CD4-positive, alpha-beta T cell treated with Interleukin-12 subunit alpha and Interleukin-12 subunit beta, for 1 hour (primary cell): Measurements from ENCODE around the gene ACAN.
A peak's percentile ranks its signal among the peaks of the same experiment; 100 is the strongest.
"Not testable (repeated sequence)": the region's sequence is repeated elsewhere in the genome, so short reads cannot be mapped to it uniquely, and the experiment has no call there.

Source experiments
- DNase-seq: peaks from one replicate; pipeline ENCODE4 v3.0.0-alpha.2; 2020

Gene ACAN

DNA sequence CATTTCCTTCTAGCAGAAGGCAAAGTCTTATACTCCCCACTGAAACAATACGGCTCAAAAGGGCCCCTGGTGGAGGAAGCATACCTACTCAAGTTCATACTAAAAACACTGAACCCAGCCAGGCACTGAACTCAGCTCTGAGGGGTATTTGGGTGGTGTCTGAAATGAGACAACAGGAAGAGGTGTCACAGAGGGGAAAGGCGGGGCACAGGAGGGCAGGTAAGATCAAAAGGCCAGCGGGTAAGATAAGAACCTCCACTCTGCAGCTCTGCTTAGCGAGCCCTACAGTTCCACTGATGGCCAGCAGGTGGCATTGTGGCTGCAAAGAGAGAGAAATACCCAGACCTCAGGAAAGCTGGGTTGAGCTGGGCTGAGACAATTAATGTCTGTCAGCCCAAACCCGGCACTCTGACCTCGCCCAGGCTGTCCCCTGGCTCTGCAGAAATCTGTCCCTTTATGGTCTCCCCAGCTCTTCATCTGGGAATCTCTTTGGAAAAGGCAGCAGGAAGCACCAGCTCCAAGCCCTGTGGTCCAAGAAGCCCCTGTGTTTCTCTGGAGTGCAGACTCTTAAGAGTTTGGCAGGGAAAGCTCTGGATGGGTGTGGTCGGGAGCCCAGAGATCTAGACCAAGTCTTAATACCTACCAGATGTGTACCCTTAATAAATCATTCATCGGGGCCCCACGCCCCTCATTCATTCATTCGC lies 101.5 kb downstream of the ACAN start:
- DNase-seq = peak; percentile 96

DNA sequence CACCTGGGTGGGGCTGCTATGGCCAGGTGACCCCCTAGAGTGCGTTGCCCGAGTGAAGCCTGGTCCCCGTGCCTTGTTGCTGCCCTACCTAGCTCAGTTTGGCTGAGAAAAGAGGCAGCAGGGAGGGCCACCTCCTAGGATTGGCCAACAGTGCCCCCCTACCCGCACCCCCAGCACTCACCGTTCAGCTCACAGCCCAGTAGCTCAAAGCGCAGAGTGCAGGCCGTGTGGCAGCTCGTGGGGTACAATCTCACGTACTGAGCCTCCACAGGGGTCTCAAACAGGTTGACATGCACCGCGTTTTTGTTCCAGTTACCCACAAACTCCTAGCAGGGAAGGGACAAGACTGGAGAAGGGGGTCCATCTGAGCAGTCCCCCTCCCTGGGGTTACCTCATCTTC lies 102.3 kb downstream of the ACAN start:
- DNase-seq = no peak

DNA sequence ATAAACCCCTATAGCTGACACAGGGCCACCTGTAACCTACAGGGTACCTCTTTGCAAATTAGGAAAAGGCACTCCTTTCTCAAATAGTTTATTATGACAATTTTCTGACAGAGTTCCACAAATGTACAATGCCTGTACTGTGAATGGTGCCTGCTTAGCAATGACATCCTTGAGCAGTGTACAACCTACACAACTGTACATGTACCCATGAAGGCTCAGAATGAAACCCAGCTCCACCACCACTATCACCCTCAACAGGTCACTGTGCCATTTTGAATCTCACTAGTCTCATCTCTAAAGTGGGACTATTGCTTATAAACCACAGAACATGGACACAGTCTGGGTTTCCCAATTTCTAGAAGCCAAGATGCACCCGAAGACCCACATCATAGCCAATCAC lies 102.9 kb downstream of the ACAN start:
- no peak for DNase-seq

DNA sequence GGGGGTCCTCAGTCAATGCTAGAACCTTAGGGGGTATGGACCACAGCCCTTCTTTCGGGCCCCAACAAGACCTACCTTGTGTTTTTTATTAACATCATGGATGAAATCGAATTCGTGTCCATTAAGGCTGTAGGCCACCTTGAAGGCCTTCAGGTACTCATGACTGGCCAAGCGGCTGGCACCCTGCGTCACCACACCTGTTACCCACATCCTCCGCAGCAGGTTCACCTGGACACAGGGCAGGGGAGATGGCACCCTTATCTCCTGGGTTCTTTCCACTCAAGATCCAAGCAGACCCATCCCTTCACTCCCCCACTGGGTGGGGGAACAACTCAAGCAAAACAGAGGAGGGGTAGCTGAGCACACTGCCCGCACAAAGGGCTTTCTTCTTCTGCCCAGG lies 103.3 kb downstream of the ACAN start:
- no peak for DNase-seq

- no peak for DNase-seq
Observed at GRCh38 chr15:88907111-88907510, 103.9 kb downstream of the ACAN start.

- no peak for DNase-seq
Observed at GRCh38 chr15:88908123-88908522, 104.9 kb downstream of the ACAN start.

DNA sequence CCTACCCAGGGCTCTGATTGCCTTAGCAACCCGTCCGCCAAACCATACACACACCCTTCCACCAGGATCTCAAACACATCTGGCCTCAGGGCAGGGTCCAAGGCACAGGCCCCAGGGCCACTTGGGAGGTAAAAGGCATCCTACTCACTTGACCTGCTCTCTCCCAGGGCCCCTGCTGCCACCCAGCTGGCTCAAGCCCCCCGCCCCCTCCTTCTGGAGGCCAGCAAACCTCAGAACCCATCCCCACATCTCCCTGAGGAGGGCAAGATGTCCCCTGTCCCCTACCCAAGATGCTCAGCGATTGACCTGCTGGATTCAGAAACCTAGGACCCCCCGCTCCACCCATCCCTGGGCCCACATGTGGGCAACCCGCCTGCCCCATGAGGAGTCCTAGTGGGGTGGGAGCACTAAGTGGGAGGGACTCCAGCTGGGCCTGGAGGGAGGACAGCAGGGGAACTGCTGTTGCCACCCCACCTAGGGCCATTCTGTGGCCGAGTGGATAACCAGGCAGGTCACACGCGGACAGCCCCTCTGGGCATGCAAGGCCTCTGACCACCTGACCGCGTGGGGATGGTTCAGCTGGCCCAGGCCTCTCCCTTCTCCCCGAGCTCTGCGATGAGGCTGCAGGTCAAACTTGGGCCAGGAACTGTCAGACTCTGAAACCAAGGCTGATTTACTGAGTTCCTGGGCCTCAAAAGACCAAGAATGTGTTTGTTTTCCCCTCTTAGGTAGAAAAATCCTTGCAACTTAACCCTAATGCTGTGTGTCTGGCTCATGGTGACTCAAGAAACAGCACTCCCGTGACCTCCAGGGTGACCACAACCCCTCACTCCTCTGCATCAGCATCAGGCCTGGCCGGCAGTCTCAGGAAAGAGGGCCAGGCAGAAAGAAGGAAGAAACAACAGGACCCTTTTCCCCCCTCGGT lies 105.7 kb downstream of the ACAN start:
- no peak for DNase-seq

- no peak for DNase-seq
Observed at GRCh38 chr15:88909956-88910831, 107.0 kb downstream of the ACAN start.

GRCh38 chr15:88911766-88912118 lies 108.5 kb downstream of the ACAN start:
- DNase-seq = no peak

- no peak for DNase-seq
Observed at GRCh38 chr15:88912500-88912921, 109.3 kb downstream of the ACAN start.

GRCh38 chr15:88913017-88913849 lies 110.0 kb downstream of the ACAN start, which contains the start of gene MFGE8:
Gene MFGE8 (minus strand): TSS chr15:88913379. CDS start chr15:88913319, 60 bp downstream.
- DNase-seq = peak; percentile 70

- DNase-seq = no peak
Observed at GRCh38 chr15:88913850-88914169, 110.6 kb downstream of the ACAN start.

GRCh38 chr15:88915354-88915753 lies 112.1 kb downstream of the ACAN start:
- no peak for DNase-seq

DNA sequence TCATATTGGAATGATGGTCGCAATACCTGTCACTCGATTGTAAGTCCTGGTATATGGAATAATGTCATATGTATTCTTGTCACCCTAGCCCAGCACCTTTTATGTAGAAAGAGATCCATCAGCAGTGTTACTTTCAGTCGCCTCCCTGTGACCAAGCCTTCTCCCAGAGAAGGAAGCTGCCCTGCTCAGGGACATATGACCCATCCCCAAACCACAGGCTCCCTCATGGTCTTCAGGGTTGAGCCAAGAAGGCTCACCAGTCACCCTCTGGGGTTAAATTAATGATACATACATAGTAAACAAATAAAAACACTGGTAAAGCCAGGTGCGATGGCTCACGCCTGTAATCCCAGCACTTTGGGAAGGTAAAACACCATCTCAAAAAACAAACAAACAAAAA lies 114.5 kb downstream of the ACAN start:
- no peak for DNase-seq

GRCh38 chr15:88918738-88919137 lies 115.5 kb downstream of the ACAN start:
- DNase-seq = no peak

DNA sequence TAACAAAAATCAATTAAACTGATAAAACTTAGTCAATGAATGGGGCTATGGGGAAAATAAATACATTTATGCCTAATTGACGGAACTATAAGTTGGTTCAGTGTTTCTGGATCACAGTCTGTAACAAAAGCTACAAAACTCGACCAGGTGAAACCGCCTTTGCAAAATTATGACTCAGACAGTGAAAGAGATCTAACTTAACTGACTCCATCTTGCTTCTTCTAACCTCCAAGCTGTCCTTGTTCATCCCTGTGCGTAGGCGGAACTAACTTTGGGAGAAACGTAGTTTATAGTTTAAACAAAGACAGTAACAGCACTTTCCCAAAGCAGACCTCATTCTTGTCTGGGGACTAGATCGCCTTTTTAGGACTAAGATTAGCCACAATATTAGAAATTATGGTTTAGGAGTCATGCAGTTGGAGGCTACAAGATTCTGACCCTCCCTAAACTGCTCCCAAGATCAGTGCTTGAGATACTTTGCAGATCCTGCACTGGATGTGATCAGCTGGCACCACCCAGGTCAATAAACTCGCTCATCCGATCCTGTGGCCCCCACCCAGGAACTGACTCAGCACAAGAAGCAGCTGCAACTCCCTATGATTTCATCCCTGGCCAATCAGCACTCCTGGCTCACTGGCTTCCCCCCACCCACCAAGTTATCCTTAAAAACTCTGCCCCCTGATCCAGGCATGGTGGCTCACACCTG lies 117.1 kb downstream of the ACAN start:
- DNase-seq = no peak

DNA sequence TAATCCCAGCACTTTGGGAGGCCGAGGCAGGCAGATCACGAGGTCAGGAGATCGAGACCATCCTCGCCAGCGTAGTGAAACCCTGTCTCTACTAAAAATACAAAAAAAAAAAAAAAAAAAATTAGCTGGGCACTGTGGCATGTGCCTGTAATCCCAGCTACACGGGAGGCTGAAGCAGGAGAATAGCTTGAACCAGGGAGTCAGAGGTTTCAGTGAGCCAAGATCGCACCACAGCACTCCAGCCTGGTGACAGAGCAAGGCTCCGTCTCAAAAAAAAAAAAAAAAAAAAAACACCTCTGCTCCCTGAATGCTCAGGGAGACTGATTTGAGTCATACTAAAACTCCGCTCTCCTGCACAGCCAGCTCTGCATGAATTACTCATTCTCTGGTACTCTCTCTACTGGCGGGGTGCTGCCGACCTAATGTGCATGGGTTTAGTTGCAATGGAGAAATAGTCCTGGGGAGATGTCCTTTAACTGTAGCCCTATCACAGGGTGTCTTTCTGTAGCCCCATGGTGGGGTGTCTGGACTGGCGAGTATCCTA lies 117.7 kb downstream of the ACAN start:
- DNase-seq = not testable (repeated sequence)
